ENCODE results near the gene MCHR1.
"Not testable (repeated sequence)": the region's sequence is repeated elsewhere in the genome, so short reads cannot be mapped to it uniquely, and the experiment has no call there.

MCHR1 gene

DNA sequence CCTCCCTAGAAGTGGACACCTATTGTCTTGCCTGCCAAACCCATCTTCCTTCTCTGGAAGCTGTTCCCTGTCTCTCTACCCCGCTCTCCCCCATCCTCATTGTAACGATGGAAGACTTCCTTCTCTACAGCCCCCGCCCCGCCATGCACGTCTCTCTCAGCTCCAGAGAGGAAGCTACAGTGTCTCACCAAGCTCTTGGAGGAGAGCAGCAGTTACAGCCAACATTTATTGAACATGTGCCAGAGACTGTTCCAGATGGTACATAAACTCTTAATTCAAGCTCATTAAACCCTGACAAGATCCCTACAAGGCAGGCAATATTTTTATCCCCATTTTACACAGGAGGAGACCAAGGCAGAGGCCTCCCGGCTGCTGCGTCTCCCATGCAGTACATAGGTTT is 15.1 kb downstream of the MCHR1 start:
- no peak for DNase-seq

DNA sequence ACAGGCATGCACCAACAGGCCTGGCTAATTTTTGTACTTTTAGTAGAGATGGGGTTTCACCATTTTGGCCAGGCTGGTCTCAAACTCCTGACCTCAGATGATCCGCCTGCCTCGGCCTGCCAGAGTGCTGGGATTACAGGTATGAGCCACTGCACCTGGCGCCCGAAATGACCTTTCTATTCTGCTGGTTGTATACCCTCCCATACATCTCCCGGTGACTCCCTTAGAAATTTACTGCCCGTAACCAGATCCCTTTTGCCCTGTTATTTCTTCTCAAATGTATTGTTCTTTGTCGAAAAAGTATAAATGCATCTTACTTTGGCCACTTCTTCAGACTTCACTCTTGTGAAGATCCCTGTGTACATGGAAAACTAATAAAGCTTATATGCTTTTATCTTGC is 22.0 kb downstream of the MCHR1 start:
- no peak for DNase-seq

DNA sequence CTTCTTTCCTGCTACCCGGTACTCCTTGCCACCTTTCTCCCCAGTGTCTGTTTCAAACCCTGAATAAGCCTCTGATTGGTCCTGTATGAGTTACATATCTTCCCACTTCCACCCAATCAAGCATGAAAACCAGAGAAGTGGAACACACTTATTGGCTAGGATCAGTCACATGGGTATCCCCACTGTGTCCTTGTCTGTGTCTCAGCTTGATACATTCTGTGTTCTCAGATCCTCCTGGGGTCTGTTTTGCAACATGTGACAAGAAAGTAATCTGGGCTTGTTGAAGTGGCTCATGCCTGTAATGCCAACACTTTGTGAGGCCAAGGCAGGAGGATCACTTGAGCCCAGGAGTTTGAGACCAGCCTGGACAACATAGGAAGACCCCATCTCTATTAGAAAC is 23.9 kb downstream of the MCHR1 start:
- DNase-seq: no peak

DNA sequence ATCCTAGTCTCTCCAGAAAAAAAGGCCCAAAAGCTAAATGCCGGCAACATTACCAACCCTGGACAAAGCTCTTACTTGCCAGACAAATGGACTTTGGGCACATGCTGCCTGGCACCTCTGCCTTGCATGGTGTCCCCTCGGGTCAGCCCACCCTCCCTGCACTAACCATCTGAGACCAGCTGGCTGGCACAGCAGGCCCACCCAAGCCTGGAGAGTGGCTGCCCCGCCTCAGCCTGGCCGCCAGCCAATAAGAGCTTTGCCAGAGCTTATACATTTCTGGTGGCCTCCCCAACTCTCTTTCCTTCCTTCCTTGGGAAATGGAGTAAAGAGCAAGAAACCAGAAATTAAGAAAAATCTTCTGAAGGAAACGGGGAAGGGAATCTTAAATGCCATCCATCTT is 24.5 kb downstream of the MCHR1 start:
- DNase-seq: no peak

DNA sequence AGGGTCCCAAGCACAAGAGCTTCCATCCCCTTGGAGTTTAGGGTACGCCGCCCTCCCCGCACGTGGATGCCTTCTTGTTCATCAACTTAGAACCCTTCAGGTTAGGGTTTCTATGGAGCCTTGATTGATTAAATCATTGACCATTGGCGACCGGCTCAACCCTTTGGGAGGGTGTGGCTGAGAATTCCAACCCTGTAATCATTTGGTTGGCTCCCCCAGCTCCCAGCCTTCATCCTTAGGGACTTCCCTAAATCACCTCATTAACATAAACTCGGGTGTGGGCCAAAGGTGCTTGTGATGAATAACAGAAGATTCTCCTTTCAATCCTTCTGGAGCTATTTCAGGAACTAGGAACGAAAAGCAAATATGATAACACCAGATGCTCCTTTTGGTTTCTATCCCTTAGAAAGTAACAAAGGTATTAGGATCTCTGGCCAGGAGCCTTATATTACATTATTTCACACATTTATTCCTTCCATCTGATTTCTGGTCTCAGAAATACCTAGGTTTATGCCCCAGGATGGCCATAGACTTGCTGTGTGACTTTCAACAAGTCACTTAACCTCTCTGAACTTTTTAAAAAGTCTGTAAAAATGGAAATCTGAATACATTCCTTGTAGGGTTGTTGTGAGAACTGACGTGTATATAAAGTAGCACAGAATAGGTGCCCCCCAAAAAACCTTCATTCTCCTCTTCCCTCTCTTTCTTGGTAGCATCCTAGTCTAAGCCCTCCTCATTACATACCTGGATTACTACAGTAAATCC is 26.8 kb downstream of the MCHR1 start:
- DNase-seq: no peak

DNA sequence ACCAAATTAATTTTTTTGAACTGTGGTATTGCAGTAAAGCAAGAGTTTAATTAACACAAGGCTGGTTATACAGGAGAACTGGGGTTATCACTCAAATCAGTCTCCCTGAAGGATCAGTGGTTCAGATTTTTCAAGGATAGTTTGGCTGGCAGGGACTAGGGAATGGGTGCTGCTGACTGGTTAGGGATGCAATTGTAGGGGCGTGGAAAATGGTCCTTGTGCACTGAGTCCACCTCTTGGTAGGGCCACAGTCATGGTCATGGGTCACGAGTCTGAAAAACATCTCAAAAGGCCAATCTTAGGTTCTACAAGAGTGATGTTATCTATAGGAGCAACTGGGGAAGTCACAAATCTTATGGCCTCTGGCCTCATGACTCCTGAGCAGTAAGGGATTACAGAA is 27.9 kb downstream of the MCHR1 start:
- no peak for DNase-seq

DNA sequence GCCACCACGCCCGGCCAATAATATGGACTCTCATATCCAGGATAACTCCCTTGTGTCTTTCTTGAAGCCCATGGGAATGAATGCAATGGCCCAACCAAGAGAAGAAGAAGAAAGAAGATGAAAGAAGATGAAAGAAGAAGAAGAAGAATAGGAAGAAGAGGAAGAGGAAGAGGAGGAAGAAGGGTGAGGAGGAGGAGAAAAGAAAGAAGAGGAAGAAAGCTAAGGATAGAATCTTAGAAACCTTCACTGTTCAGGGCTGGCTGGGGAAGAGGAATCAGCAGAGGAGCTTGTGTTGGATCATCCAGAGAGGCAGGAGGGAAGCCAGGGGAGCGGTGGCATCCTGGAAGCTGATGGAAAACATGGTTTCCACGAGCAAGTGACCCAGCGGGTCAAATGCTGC is 28.9 kb downstream of the MCHR1 start:
- no peak for DNase-seq

DNA sequence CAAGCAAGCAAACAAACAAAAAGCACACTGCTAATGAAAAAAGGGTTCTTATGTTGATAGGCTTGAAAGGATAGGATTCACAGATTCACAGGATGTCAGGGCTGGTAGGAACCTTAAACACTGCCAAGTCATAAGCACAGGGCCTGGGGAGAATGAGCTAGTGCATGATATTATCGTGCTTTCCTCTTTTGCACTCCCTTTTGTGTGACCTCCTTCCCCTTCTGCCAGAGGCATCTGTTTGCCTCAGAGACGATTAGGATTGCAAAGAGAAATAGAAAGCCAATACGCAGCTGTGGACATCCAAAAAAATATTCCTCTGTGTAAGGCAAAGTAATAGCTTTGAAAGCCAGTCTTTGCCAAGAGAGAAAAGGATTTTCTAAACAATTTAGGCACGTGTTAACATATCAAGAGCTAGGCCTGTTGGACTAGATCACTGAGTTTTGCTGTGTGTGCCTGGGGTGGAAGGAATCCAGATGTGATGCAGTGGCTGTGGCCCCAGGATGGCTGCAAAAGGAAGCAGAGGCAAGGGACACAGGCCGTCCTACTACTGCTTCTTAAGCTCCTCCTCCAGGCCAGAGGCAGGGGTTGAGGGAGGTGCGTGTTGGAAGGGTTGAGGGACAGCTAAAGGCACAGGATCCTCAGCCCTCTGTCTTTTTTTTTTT is 30.6 kb downstream of the MCHR1 start:
- DNase-seq: no peak

DNA sequence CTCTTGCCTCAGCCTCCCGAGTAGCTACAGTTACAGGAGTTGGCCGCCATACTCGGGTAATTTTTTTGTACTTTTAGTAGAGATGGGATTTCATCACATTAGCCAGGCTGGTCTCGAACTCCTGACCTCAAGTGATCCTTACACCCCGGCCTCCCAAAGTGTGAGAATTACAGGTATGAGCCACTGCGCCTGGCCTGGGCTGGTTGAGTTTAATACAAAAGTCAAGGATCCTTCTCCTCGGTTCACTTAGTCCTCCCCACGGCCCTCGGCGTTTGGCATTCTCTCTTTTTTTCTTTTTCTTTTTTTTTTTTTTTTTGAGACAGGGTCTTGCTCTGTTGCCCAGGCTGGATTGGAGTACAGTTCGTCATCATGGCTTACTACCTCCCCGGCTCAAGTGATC is 33.0 kb downstream of the MCHR1 start:
- no peak for DNase-seq

DNA sequence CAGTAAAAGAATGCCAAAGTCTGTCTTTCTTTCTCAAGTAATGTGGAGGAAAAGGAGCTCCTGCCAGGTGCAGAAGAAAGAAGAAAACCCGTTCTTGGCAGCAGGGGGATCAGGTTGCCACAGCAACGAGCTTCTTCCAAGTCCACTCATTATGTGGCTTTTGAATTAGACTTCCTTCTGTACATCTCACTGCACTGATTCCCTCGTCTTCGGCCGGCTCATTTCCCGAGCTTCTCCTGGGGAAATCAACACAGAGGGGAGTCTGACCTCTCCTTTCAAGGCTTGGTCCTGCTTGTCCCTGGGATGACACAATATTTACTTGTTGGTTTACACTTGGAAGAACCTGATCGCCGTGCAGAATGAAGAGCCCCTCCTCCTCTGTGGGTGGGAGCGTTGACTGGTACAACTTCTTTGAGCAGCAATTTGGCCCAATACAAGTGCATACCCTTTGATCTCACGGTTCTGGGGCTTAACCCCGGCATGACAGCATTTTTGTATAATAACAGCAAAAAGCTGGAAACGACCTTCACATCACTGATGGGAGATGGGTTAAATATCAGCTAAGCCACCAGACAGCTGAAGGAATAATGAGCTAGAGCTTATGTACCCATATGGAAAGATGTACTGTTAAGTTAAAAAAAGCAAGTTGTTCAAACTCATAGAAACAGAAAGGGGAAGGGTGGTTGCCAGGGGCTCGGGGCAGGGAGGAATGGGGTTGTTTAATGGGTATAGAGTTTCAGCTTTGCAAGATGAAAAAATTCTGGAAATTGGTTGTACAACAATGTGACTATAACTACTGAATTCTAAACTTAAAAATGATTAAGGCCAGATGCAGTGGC is 35.4 kb downstream of the MCHR1 start:
- no peak for DNase-seq

DNA sequence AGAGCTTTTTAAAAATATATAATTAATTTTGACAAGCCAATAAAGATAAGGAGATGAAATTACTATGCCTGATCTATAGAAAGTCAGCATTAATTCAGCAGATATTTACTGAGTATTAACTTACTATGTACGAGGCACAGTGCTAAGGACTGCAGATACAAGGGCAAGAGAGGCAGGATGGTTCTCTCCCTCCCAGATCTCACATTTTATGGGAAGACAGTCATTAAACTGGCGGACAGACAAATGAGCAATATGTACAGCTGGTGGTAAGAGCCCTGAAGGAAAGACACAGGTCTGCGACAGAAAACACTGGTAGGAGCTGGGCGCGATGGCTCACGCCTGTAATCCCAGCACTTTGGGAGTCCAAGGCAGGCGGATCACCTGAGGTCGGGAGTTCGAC is 36.8 kb downstream of the MCHR1 start:
- DNase-seq: no peak

DNA sequence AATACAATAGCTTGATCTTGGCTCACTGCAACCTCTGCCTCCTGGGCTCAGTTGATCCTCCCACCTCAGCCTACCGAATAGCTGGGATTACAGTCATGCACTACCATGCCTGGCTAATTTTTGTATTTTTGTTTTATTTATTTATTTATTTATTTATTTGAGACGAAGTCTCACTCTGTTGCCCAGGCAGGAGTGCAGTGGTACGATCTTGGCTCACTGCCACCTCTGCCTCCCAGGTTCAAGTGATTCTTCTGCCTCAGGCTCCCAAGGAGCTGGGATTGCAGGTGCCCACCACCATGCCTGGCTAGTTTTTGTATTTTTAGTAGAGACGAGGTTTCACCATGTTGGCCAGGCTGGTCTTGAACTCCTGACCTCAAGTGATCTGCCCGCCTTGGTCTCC is 38.4 kb downstream of the MCHR1 start:
- DNase-seq: not testable (repeated sequence)

DNA sequence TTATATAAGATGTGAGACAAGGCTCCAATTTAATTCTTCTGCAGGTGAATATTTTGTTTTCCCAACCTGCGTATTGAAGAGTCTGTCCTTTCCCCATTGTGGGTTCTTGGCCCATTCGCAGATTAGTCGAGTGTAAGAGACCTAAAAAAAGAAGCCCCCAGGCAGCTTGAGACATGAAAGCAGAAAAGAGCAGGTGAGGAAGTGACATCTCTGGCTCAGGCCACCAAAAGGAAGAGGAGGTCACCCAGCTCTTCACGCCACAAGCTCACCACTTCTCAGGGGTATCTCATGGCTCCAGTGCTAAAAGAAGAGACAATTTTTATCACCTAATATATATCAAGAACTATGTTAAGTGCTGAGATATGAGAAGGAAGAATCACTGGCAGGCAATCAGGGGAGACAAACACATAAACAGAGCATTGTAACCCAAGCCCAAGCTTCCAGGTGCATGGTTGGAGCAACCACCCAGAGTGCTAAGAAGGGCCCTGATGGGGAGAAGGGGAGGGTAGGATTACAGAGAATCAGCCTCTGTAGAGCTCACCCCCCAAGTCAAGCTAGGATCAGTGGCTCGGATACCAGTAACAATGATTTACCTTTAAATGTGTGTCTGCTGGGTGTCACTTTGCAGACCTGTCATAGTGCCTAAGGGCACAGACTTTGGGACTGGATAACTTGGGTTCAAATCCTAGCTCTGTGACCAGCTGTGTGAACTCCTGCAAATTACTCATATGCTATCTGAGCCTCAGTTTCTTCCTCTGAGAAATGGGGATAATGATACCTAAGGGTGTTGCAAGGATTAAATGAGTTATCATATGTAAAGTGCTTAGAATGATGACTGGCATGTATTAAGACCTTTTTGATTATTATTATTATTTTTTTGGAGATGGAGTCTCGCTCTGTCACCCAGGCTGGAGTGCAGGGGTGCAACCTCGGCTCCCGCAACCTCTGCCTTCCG is 39.2 kb downstream of the MCHR1 start:
- no peak for DNase-seq

DNA sequence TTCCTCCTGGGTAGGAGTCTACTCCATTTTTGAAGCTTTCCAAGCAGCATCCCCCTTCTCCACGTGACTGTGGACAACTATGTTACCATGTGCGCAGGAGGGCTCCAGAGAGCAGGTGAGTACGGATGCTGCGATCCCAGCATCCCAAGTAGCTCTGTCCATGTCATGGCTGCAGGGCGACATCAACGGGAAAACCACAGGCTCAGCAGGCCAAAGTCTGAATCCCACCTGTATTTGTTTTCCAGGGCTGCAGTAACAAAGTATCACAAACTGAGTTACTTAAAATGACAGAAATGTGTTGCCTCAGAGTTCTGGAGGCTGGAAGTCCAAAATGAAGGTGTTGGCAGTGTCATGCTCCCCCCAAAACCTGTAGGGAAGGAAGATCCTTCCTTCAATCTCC is 40.3 kb downstream of the MCHR1 start:
- DNase-seq: no peak

DNA sequence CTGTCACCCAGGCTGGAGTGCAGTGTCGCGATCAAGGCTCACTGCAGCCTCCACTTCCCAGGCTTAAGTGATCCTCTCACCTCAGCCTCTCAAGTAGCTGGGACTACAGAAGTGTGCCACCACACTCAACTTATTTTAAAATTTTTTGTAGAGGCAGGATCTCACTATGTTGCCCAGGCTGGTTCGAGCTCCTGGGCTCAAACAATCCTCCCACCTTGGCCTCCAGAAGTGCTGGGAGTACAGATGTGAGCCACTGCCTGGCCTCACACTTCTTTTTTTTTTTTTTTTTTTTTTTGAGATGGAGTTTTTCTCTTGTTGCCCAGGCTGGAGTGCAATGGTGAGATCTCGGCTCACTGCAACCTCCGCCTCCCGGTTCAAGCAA is 40.9 kb downstream of the MCHR1 start:
- DNase-seq: not testable (repeated sequence)

DNA sequence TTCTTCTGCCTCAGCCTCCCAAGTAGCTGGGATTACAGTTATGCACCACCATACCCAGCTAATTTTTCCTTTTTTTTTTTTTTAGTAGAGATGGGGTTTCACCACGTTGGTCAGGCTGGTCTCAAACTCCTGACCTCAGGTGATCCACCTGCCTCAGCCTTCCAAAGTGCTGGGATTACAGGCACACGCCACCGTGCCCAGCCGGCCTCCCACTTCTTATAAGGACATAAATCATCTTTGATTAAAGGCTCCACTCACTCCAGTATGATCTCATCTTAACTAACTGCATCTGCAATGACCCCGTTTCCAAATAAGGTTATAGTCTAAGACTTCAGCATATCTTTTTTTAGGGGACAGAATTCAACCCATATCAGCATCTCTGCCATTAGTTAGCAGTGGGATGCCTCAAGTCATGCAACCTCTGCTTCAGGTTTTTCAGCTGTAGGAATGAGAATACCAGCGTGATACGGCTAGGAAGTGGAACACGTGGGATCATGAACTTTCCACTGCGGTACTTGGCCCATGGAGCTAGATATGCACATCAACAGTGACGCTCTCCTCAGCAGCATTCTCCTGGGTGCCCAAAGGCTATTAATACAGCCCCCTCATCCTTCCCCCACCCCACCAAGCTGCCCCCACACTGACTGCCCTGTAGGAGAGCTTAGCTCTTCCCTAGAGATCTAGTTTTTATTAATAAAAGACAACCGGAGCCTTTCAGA is 41.4 kb downstream of the MCHR1 start:
- no peak for DNase-seq

DNA sequence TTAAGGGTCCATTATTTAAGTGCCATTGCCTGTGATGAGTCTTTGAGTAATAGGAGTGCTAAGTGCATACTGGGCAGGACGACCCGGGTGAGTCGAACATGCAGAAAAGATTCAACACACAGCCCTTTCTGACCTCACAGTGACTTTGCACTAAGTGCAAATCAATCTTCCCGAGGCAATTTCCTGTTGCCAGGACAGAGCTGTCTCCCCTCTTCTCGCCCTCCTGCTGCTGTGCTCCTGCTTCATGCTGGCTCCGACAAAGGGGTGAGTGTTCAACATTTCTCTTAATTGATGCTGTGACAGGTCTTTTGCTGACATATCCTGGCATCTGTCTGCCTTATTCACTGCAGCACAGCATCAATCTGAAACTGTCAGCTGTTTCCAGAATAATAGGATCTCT is 42.0 kb downstream of the MCHR1 start:
- peak; percentile 44 for DNase-seq

DNA sequence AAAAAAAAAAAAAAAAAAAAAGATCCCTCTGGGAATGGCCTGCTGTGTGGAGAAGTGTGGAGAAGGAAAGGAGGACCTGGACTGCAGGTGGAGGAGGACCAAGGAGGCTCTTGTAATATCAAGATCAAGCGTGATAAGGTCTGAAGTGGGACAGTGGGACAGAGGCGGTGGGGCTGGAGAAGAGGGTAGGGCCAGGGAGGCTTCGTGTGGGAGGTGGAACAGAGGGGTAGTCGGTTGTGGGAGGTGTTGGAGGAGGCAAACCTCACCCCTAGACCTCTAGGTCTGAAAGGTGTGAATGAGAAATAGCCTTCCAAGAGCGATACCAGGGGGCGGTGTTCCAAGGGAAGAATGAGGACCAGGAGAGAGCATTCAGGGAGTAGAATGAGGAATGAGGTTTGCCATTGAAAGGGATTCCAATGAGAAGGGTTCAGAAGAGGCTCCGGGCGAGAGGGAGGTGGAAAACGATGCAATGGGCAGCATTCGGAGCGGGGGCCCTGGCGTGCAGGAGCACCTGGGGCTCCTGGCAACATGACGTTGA is 44.2 kb downstream of the MCHR1 start:
- no peak for DNase-seq

DNA sequence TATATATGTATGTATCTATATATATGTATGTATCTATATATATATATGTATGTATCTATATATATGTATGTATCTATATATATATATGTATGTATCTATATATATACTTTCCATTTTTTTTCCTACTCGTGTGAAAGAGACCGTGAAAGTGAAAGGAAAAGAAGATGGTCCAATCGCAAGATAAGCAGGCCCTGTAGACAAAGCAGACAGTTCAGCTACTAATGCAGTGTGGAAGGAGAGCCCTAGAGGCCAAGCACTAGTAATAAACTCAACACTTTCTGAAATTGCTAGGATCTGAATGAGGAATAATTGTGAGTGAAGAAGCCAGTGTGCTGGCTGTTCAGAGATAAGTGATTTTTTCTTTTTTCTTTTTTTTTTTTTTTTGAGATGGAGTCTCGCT is 47.2 kb downstream of the MCHR1 start:
- no peak for DNase-seq

DNA sequence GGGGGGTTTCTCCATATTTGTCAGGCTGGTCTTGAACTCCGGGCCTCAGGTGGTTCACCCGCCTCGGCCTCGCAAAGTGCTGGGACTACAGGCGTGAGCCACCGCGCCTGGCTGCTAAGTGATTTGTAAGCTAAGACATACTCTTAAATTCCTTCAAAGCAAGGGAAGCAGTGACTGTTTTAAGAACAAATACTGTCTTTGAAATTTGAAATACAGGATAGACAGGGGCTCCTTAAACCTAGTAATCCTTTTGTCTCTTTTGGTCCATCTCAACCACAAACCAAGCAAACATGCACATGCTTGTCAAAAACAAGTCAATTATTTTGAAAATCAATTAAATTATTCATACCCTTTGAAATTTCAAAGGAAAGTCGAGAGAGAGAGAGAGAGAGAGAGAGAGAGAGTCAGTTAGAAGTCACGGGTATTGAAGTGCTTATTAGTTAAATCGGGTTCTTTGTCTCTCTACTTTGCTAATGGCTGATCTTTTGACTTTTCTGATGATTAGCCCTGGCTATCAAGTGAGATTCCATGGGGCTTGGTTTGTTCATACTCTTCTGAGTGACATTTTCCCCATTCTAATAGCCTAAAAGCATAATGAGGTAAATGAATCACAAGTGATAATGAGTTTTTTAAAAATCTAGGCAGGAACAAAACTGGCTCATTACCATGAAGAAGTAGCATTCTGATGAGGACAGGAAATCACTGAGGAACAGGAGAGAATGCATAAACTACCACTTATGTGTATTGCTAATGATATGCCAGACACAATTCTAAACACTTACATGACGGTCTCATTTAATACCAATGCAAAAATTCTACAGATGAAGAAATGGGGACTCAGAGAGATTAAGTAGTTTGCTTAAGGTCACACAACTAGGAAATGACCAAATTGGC is 48.0 kb downstream of the MCHR1 start:
- DNase-seq: no peak
